Naive B cell (primary cell): ENCODE results near the gene AXIN2. TPM values are rescaled to one million over a fixed set of nuclear protein-coding genes. Genes with fewer than 3 reads are reported as not detected.

Experiments used
- ATAC-seq, 2 donors: fragments of 150-1000 bp; cut with Tn5 transposase; 2 replicates each; pipeline ENCODE4 v1.10.0; 2021; ENCODE audit warnings: low read depth in 2 of 2, mild to moderate bottlenecking in 2 of 2, moderate library complexity in 2 of 2
- DNase-seq: peaks from one replicate; pipeline ENCODE4 v3.0.0; 2022
- H3K27ac Mint-ChIP-seq, 6 donors: one replicate each; pipeline ENCODE4 v1.8.0; 2020 to 2022; ENCODE audit warnings: mild to moderate bottlenecking in 6 of 6, mixed read lengths in 6 of 6, moderate library complexity in 5 of 6, inconsistent platforms in 2 of 6
- H3K27me3 Mint-ChIP-seq, 3 donors: one replicate each; pipeline ENCODE4 v1.8.0; 2021 to 2022; ENCODE audit warnings: mixed read lengths in 3 of 3, mild to moderate bottlenecking in 1 of 3
- H3K36me3 Mint-ChIP-seq, 2 donors: one replicate each; pipeline ENCODE4 v1.8.0; 2020 to 2022; ENCODE audit warnings: mixed read lengths in 2 of 2, inconsistent platforms in 1 of 2, mild to moderate bottlenecking in 1 of 2
- H3K4me1 Mint-ChIP-seq, 3 donors: one replicate each; pipeline ENCODE4 v1.8.0; 2020 to 2022; ENCODE audit warnings: mixed read lengths in 3 of 3, inconsistent platforms in 1 of 3, mild to moderate bottlenecking in 1 of 3, moderate library complexity in 1 of 3
- H3K4me3 Mint-ChIP-seq, 8 donors: one replicate each; pipeline ENCODE4 v1.8.0; 2020 to 2022; ENCODE audit warnings: mild to moderate bottlenecking in 8 of 8, mixed read lengths in 8 of 8, moderate library complexity in 8 of 8, inconsistent platforms in 2 of 8
- H3K9me3 Mint-ChIP-seq, 7 donors: one replicate each; pipeline ENCODE4 v1.8.0; 2020 to 2022; ENCODE audit warnings: mixed read lengths in 7 of 7, mild to moderate bottlenecking in 5 of 7, inconsistent platforms in 2 of 7, moderate library complexity in 1 of 7
- polyA plus RNA-seq, 6 donors: library from polyadenylated mRNA; unstranded; fragments of 300-500 nt; fragmentation: Illumina TruSeq; gene quantifications; one replicate each; pipeline ENCODE4 v1.2.3, GENCODE V29; 2021; ENCODE audit warnings: low read depth in 6 of 6

The AXIN2 gene, protein sequence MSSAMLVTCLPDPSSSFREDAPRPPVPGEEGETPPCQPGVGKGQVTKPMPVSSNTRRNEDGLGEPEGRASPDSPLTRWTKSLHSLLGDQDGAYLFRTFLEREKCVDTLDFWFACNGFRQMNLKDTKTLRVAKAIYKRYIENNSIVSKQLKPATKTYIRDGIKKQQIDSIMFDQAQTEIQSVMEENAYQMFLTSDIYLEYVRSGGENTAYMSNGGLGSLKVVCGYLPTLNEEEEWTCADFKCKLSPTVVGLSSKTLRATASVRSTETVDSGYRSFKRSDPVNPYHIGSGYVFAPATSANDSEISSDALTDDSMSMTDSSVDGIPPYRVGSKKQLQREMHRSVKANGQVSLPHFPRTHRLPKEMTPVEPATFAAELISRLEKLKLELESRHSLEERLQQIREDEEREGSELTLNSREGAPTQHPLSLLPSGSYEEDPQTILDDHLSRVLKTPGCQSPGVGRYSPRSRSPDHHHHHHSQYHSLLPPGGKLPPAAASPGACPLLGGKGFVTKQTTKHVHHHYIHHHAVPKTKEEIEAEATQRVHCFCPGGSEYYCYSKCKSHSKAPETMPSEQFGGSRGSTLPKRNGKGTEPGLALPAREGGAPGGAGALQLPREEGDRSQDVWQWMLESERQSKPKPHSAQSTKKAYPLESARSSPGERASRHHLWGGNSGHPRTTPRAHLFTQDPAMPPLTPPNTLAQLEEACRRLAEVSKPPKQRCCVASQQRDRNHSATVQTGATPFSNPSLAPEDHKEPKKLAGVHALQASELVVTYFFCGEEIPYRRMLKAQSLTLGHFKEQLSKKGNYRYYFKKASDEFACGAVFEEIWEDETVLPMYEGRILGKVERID
- 1 to 10 TPM in 1 of 6 donors, under 1 TPM in 2, not detected in 3; 0.08 to 4.7 (median 0.69) TPM for polyA plus RNA-seq

DNA sequence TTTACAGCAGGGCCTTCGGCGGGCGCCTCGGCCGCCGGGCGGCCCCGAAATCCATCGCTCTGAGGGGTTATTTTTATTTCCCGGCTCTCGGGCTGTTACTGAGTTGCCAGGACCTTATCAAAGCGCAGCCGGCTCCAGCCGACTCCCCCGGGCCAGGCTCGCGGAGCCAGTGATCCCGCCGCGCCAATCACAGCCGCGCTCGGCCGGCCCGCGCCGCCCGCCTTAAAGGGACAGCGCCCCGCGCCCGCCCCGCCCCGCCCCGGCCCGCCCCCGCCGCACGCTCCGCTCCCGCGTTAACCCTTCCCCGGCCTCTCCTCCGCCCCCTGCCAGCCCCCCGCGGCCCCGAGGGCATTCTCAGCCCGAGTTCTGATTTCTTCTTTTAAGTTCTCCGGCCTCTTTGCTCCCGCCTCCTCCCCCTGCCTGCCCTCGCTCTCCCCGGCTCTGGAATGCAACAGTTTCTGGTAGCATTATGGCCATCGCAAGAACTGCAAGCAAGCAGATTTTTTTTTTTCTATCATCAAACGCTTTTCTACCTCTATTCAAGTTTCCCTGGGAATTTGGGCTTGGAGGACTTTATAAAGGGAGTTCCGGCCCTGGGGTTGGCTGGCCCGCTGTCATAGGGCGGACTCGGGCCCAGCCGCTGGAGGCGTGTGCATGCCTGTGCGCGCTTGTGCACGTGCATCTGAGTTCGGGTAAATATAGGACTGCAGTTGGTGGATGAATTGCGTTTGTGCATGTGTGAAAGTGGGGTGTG is at the start of gene AXIN2:
Gene AXIN2 (minus strand): TSS at position 197 of the 754 bp plus-strand sequence. CDS start 3,028 bp downstream, outside the sequence.
- Mint-ChIP-seq H3K36me3 (no peaks in the 10 kb centered on the region), H3K9me3 (no peaks in the 10 kb centered on the region), H3K27me3 (peaks cover 0 to 17% (median 14%) of the 10 kb centered on the region in 3 donors), H3K27ac (peak within 1 kb of the TSS in 4 of 6 donors; percentile 63 to 83 (median 76)), H3K4me1 (peaks cover 14 to 40% (median 19%) of the 10 kb centered on the region in 3 donors), H3K4me3 (peak within 1 kb of the TSS in 7 of 8 donors; percentile 84 to 93 (median 90))
- DNase-seq, result peak; percentile 65
- peak; percentile 88 to 91 for ATAC-seq

DNA sequence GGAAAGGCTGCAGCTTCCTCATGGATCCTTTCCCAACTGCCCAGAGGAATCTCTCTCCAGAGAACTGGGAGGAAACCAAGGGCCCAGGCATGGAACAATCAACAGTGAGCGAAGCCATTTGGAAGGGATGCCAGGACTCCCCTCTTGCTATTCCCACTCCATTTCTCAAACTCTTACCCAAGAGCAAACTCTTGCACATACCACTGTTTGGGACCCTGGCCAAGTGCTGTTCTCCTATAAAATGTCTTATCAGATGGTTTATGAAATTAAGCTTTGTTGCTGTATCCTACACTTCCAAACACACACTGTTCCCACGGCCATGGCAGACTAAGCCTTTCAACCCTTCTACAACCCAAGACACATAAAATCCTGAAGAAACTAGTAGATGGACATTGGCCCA is 48.3 kb upstream of the AXIN2 start:
- Mint-ChIP-seq H3K4me1 (no peaks in the 10 kb centered on the region), H3K4me3 (no peak overlapping the region), H3K27me3 (peaks cover 5 to 17% (median 6%) of the 10 kb centered on the region in 3 donors), H3K36me3 (no peaks in the 10 kb centered on the region), H3K27ac (no peak overlapping the region), H3K9me3 (peaks cover 0 to 6% (median 0%) of the 10 kb centered on the region in 7 donors)
- no peak for ATAC-seq
- no peak for DNase-seq

DNA sequence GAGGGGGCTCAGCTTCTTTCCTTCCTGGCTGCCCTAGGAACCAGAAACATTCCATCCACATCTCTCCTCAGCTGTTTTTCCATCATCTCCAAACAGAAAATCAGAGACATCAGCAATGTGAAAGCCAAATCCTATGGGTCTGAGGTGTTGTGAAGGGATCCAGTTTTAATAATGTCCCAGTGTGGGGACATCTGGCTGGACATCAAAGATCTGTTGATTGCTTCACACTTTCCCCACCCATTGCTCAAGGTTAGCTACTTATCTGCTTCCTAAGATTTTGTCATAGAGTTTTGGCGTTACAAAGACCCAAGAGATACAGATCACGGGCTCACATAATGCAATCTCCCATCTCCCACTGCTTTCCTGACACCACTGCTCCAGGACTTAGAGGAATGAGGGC is 47.8 kb upstream of the AXIN2 start:
- H3K36me3 Mint-ChIP-seq, result no peaks in the 10 kb centered on the region
- no peak overlapping the region for H3K27ac Mint-ChIP-seq
- no peak for ATAC-seq
- H3K27me3 Mint-ChIP-seq, result peaks cover 5 to 21% (median 6%) of the 10 kb centered on the region in 3 donors
- H3K9me3 Mint-ChIP-seq, result peaks cover 0 to 6% (median 0%) of the 10 kb centered on the region in 7 donors
- DNase-seq, result no peak
- H3K4me1 Mint-ChIP-seq, result no peaks in the 10 kb centered on the region
- H3K4me3 Mint-ChIP-seq, result no peak overlapping the region

DNA sequence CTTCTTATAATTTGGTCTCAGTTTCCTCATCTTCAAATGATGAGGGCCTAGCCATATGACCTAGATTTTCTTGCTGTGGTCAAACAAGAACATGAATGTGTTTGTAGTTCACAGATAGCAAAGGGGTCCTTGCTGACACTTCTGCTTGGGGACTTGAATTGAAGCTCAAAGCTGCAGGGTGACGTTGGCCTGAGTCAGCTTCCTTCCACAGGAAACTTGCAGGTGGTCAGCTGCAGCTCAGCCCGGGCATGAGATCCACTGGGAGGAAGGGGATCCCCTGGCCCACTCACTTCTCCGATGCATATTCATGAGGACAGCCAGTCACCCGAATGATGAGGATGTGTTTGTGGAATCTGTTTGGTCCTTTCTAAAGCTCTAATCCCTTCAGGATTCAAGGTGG is 42.6 kb upstream of the AXIN2 start:
- ATAC-seq (no peak), DNase-seq (no peak)
- Mint-ChIP-seq H3K27me3 (peaks cover 6 to 45% (median 16%) of the 10 kb centered on the region in 3 donors), H3K9me3 (peaks cover 0 to 2% (median 0%) of the 10 kb centered on the region in 7 donors), H3K27ac (peak overlapping the region in 1 of 6 donors; percentile 7), H3K4me1 (no peaks in the 10 kb centered on the region), H3K36me3 (no peaks in the 10 kb centered on the region), H3K4me3 (no peak overlapping the region)

DNA sequence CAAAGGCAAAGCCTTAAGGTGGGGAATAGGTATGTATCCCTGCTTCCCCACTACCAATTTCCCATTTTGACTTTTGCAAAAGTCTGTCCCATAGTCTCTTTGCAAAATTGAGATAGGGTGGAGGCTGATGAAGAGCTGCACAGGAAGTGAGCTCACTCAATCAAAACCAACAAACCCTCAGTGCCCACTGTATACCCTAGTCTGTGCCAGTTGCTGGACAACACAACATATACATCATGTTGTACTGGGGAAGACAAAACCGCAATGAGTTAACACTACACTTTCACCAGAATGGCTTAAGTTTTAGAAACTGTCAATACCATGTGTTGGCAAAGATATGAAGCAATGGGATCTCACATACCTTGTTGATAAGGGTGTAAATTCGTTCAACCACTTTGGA is 40.4 kb upstream of the AXIN2 start:
- no peak overlapping the region for H3K4me3 Mint-ChIP-seq
- no peaks in the 10 kb centered on the region for H3K4me1 Mint-ChIP-seq
- no peaks in the 10 kb centered on the region for H3K36me3 Mint-ChIP-seq
- H3K9me3 Mint-ChIP-seq, result peaks cover 0 to 2% (median 0%) of the 10 kb centered on the region in 7 donors
- peak overlapping the region in 1 of 6 donors; percentile 67 for H3K27ac Mint-ChIP-seq
- no peak for DNase-seq
- peaks cover 4 to 44% (median 16%) of the 10 kb centered on the region in 3 donors for H3K27me3 Mint-ChIP-seq
- no peak for ATAC-seq

DNA sequence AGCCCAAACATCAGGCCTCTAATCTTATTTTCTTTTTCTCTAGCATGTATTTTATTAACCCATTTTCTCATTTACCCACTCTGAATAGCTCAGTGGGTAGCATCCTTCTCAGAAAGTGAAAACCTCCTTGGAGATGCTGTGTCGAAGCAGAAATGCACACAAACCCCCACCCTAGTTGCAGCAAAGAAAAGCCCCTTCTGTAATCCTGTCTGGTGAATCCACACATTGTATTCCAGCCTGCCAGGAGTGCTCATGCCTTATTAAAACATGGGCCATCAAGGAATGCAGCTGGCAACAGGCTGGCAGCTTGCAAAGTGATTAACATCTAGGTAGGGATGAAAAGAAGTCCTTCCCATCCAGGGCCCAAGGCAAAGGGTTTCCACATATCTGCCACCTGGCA is 39.7 kb upstream of the AXIN2 start:
- Mint-ChIP-seq H3K36me3 (no peaks in the 10 kb centered on the region), H3K27me3 (peaks cover 0 to 37% (median 16%) of the 10 kb centered on the region in 3 donors), H3K4me3 (no peak overlapping the region), H3K27ac (no peak overlapping the region), H3K9me3 (peaks cover 0 to 2% (median 0%) of the 10 kb centered on the region in 7 donors), H3K4me1 (no peaks in the 10 kb centered on the region)
- ATAC-seq (no peak), DNase-seq (no peak)

DNA sequence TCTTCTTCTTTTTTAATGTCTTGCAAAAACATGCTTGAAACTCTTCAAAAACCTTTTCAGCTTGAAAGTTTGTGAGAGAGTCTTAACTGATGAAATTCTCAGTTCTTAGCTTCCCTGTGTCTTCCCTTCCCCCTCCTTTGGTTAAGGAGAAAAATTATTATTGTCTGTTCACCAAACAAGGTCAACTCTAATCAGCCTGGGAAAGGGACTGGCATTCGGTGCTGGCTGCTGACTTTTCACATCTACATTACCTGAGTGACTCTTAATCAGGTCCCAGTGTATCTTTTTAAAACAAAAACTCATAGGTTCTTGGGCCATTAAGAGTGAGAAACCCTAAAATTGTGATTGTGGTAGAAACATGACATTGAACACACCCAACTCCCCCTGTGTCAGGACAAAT is 39.1 kb upstream of the AXIN2 start:
- Mint-ChIP-seq H3K27me3 (peaks cover 0 to 36% (median 14%) of the 10 kb centered on the region in 3 donors), H3K9me3 (peaks cover 0 to 2% (median 0%) of the 10 kb centered on the region in 7 donors), H3K4me1 (no peaks in the 10 kb centered on the region), H3K4me3 (no peak overlapping the region), H3K36me3 (no peaks in the 10 kb centered on the region), H3K27ac (no peak overlapping the region)
- ATAC-seq (no peak), DNase-seq (no peak)

DNA sequence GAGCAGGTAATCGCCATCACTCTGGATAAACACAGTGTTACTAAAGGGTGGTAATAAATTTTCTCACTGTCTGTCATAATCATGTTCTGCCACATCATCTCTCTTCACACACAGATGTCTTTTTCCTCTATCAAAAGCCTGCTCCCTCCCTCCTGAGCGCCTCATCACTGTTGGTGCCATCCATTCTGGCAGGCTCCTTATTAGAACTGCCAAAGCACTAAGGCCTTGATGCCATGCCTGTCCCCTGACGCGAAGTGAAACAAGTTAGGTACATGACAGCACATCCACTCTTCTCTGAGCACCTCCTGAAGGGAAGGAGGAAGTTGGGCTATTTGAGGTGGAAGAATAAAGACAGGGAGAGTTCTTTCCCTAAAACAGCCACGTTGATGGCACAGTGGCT is 38.2 kb upstream of the AXIN2 start:
- DNase-seq, result no peak
- Mint-ChIP-seq H3K27ac (no peak overlapping the region), H3K4me3 (no peak overlapping the region), H3K27me3 (peaks cover 9 to 34% (median 11%) of the 10 kb centered on the region in 3 donors), H3K36me3 (no peaks in the 10 kb centered on the region), H3K9me3 (peaks cover 0 to 2% (median 0%) of the 10 kb centered on the region in 7 donors), H3K4me1 (peaks cover 0 to under 1% (median 0%) of the 10 kb centered on the region in 3 donors)
- ATAC-seq, result no peak

DNA sequence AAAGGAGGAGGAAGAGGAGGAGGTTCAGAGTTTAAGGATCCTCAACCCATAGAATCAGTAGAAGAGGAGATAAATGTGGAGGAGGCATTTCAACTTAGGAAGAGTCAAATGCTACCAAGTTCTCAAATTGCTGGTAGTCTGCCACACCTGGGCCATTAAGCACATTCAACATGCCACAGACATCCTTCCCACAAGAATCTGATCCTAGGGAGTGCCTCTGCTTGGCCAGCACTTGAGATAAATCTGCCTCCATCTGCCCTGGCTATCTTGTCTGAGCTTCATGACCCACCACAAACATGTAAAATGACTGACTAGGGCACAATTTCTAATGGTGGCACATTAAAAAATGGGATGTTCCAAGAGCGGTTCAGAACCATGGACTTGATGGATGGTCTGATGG is 37.3 kb upstream of the AXIN2 start:
- Mint-ChIP-seq H3K27me3 (peaks cover 11 to 34% (median 18%) of the 10 kb centered on the region in 3 donors), H3K4me1 (peaks cover 5 to 9% (median 9%) of the 10 kb centered on the region in 3 donors), H3K36me3 (no peaks in the 10 kb centered on the region), H3K4me3 (no peak overlapping the region), H3K27ac (no peak overlapping the region), H3K9me3 (peaks cover 0 to 2% (median 0%) of the 10 kb centered on the region in 7 donors)
- ATAC-seq (no peak), DNase-seq (no peak)

DNA sequence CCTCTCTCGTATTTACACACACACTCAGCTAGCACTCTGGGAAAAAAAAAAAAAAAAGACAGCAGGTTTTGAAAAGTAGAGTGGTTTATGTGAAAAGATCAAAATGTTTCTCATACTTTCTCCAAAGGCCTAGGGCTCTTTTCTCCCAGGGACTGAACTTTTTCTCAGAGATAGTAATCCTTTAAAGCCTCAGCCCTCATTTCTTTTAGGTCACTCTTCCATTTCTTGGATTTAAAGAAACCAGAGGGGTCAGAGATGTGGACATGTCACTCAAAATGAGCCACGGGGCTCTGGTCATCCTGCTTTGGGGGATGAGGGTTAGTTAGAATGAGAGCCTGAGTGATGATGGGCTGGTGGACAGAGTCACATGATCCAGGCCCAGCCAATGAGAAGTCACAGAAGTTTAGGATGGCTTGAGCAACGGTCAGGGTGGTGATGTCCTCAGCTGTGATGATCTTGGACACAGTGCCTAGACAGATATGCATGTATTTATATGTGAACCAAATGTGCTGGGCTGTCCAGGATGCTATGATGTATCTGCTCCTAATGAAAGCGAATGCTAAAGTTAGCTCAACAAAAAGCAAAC is 33.7 kb upstream of the AXIN2 start:
- Mint-ChIP-seq H3K27ac (no peak overlapping the region), H3K9me3 (peaks cover 0 to 2% (median 0%) of the 10 kb centered on the region in 7 donors), H3K4me1 (peaks cover 10 to 20% (median 11%) of the 10 kb centered on the region in 3 donors), H3K27me3 (peaks cover 6 to 37% (median 29%) of the 10 kb centered on the region in 3 donors), H3K4me3 (peak overlapping the region in 1 of 8 donors; percentile 48), H3K36me3 (no peaks in the 10 kb centered on the region)
- ATAC-seq (no peak), DNase-seq (no peak)

DNA sequence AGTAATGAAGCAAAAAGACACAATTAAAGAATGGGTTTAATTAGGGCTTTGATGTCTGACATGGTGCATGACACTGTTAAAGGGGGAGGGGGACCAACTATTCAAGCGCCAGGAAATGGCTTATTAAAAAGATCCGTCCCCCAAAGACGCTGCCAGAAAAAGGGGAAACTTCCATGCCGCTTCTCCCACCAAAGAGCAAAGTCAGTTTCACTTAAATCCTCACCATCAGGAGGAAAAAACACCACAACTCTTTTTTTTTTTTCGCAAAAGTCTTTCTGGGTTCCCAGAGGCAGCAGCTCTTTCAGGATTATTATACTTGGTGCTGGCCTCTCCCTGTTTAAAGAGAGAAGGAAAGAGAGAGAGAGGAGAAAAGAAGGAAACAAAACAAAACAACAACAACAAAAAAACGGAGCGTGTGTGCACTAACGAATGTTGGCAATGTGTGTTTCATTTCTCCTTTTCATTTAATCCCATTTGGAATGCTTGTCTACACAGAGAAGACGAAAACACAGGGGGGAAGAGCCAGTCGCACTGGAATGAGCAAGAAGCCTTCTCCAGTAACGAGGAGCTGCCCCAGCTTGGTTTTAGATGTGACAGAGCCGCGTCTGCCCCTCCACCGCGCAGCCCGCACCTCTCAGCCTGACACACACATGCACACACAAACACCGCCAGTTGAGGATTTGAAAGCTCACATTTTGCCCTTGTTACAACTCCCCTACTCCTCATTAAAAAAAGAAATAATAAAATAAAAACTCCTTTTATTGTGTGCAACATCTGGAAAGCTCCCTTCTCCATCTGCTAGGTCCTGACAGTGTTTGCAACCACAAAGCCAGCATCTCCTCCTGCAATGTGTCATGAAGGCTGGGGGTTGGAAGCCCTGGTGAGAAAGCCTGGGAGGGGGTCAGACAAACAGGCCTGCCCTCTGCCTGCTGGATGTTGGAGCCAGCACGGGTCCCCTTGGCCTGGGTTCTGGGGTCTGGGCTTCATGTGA is 32.7 kb upstream of the AXIN2 start:
- peaks cover under 1 to 29% (median 29%) of the 10 kb centered on the region in 3 donors for H3K27me3 Mint-ChIP-seq
- peaks cover 10 to 20% (median 11%) of the 10 kb centered on the region in 3 donors for H3K4me1 Mint-ChIP-seq
- peak overlapping the region in 7 of 8 donors; percentile 12 to 60 (median 34) for H3K4me3 Mint-ChIP-seq
- DNase-seq, result no peak
- ATAC-seq, result no peak
- H3K9me3 Mint-ChIP-seq, result no peaks in the 10 kb centered on the region
- peak overlapping the region in 1 of 6 donors; percentile 10 for H3K27ac Mint-ChIP-seq
- no peaks in the 10 kb centered on the region for H3K36me3 Mint-ChIP-seq
